Keratinocyte (primary cell): ENCODE data around the gene GATAD1. TPM values are rescaled to one million over a fixed set of nuclear protein-coding genes. Genes with fewer than 3 reads are reported as not detected.
"Not testable (repeated sequence)": the region's sequence is repeated elsewhere in the genome, so short reads cannot be mapped to it uniquely, and the experiment has no call there.

Experiments
- DNase-seq: peaks from one replicate; pipeline ENCODE4 v3.0.0-alpha.2; 2011; ENCODE audit warnings: low read depth, missing footprints, low spot score
- FAIRE-seq: peaks from 2 replicates; lab custom pipeline; 2011; peaks lifted over from hg19 to GRCh38; lab: Jason Lieb, UNC
- H2AFZ ChIP-seq: 2 replicates; pipeline ENCODE4 v1.6.0; 2012; ENCODE audit warnings: low read length, control low read depth, inconsistent platforms; ENCODE audit not compliant: control insufficient read depth
- H3K27ac ChIP-seq: 2 replicates; pipeline ENCODE4 v1.5.1; 2011; ENCODE audit warnings: low read length; ENCODE audit not compliant: control insufficient read depth, insufficient read depth
- H3K27me3 ChIP-seq: 3 replicates; pipeline ENCODE4 v1.6.0; 2011; ENCODE audit warnings: low read length; ENCODE audit not compliant: control insufficient read depth, insufficient read depth; ENCODE audit errors: extremely low read depth
- H3K36me3 ChIP-seq, 2 experiments: 2 replicates in 1 of 2; 3 replicates in 1 of 2; pipeline ENCODE4 v1.5.1; 2011; ENCODE audit warnings: low read length in 2 of 2, mild to moderate bottlenecking in 1 of 2; ENCODE audit not compliant: control insufficient read depth in 2 of 2, insufficient read depth in 2 of 2; ENCODE audit errors: extremely low read depth in 1 of 2
- H3K4me1 ChIP-seq: 3 replicates; pipeline ENCODE4 v1.5.1; 2011; ENCODE audit warnings: low read length; ENCODE audit not compliant: control insufficient read depth, insufficient read depth; ENCODE audit errors: extremely low read depth
- H3K4me2 ChIP-seq: 3 replicates; pipeline ENCODE4 v1.6.0; 2011; ENCODE audit warnings: low read depth, low read length; ENCODE audit not compliant: control insufficient read depth, insufficient read depth; ENCODE audit errors: extremely low read depth
- H3K4me3 ChIP-seq, 3 experiments: fragments of 200-600 bp in 1 of 3; sonication (generic) in 1 of 3; 2 replicates in 2 of 3; 3 replicates in 1 of 3; pipeline ENCODE4 v1.5.1; 2011 to 2016; ENCODE audit warnings: low read length in 3 of 3, mild to moderate bottlenecking in 3 of 3, control low read depth in 2 of 3, inconsistent platforms in 1 of 3, low read depth in 1 of 3, mixed read lengths in 1 of 3, mixed run types in 1 of 3, moderate library complexity in 1 of 3; ENCODE audit not compliant: control insufficient read depth in 2 of 3, insufficient read depth in 2 of 3; ENCODE audit errors: extremely low read depth in 1 of 3
- H3K79me2 ChIP-seq: 2 replicates; pipeline ENCODE4 v1.6.0; 2012; ENCODE audit warnings: low read length; ENCODE audit not compliant: control insufficient read depth, insufficient read depth
- H3K9ac ChIP-seq: 3 replicates; pipeline ENCODE4 v1.6.0; 2011; ENCODE audit warnings: low read length; ENCODE audit not compliant: control insufficient read depth, insufficient read depth; ENCODE audit errors: extremely low read depth
- H3K9me1 ChIP-seq: 3 replicates; pipeline ENCODE4 v1.6.0; 2011; ENCODE audit warnings: low read length; ENCODE audit not compliant: control insufficient read depth, insufficient read depth; ENCODE audit errors: extremely low read depth
- H3K9me3 ChIP-seq: 2 replicates; pipeline ENCODE4 v1.5.1; 2012; ENCODE audit warnings: low read depth, low read length; ENCODE audit not compliant: control insufficient read depth
- H4K20me1 ChIP-seq: 3 replicates; pipeline ENCODE4 v1.6.0; 2011; ENCODE audit warnings: low read length; ENCODE audit not compliant: control insufficient read depth, insufficient read depth; ENCODE audit errors: extremely low read depth
- EZH2 ChIP-seq: IDR thresholded peaks from one replicate; pipeline ENCODE4 v1.6.1; 2012; ENCODE audit warnings: inconsistent platforms, mild to moderate bottlenecking, low read length, moderate library complexity
- dilution Hi-C: fragments of 300-500 bp; cut with MboI; formaldehyde crosslinking; loops from one replicate; pipeline ENCODE4 v1.7.0; 2020; ENCODE audit warnings: low sequenced_read_pairs; ENCODE audit not compliant: extremely low pct_ligation_motif_present
- polyA plus RNA-seq, 5 experiments: library from polyadenylated mRNA; depleted of rRNA in 3 of 5; stranded (reverse) in 3 of 5; stranded (forward) in 1 of 5; unstranded in 1 of 5; fragments of >200 nt; gene quantifications; 1 replicate in 1 of 5; 2 replicates in 3 of 5; 3 replicates in 1 of 5; pipeline versions ENCODE4 v1.2.1 to v1.2.3, GENCODE V29; 2011 to 2012; ENCODE audit warnings: missing spikeins in 2 of 5, low read depth in 1 of 5, low replicate concordance in 1 of 5
- TF ChIP-seq, protein P1 (sequence below), 3 experiments: IDR thresholded peaks in 1 of 3; conservative IDR thresholded peaks in 1 of 3; optimal IDR thresholded peaks in 1 of 3; 2 replicates in 2 of 3; 3 replicates in 1 of 3; pipeline versions ENCODE3 to v1.5.1; 2011; ENCODE audit warnings: low read length in 3 of 3, mild to moderate bottlenecking in 3 of 3, moderate library complexity in 2 of 3, control low read depth in 1 of 3, inconsistent platforms in 1 of 3; ENCODE audit not compliant: insufficient read depth in 2 of 3; ENCODE audit errors: extremely low read depth in 1 of 3

Gene GATAD1
- polyA plus RNA-seq, 1 donor (not counting 4 experiments of a cell fraction or from before 2014, with no cell fraction given): 16.5 TPM

DNA sequence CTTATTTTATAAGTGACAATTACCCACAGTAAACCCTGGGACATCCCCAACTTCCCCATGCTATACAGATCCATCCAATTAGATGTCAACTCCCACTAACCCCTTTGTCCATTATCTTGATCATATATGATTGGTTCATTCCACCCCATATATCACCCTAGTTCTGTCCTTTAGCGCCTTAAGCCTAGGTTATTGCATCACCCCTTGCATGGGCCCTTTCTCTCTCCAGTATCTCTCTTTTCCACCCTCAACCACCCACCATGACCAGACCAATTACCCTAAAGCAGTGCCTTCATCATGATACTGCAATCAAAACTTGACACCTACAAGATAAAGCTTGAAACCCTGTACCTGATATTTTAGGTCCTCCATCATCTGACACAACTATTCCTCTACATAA lies 37.9 kb upstream of the GATAD1 start:
- Histone ChIP-seq H3K27ac (no peak overlapping the region), H3K4me3 (no peak overlapping the region), H3K4me1 (no peaks in the 10 kb centered on the region), H3K9me1 (no peaks in the 10 kb centered on the region), H3K27me3 (peaks cover 10% of the 10 kb centered on the region), H3K9me3 (no peaks in the 10 kb centered on the region), H2AFZ (no peak overlapping the region), H3K79me2 (no peaks in the 10 kb centered on the region), H4K20me1 (no peaks in the 10 kb centered on the region), H3K4me2 (no peak overlapping the region), H3K36me3 (no peaks in the 10 kb centered on the region), H3K9ac (no peak overlapping the region)
- no peak for DNase-seq
- no peak for FAIRE-seq
- dilution Hi-C loops: no loop called here
- TF ChIP-seq EZH2: no peak
- TF ChIP-seq, protein P1, sequence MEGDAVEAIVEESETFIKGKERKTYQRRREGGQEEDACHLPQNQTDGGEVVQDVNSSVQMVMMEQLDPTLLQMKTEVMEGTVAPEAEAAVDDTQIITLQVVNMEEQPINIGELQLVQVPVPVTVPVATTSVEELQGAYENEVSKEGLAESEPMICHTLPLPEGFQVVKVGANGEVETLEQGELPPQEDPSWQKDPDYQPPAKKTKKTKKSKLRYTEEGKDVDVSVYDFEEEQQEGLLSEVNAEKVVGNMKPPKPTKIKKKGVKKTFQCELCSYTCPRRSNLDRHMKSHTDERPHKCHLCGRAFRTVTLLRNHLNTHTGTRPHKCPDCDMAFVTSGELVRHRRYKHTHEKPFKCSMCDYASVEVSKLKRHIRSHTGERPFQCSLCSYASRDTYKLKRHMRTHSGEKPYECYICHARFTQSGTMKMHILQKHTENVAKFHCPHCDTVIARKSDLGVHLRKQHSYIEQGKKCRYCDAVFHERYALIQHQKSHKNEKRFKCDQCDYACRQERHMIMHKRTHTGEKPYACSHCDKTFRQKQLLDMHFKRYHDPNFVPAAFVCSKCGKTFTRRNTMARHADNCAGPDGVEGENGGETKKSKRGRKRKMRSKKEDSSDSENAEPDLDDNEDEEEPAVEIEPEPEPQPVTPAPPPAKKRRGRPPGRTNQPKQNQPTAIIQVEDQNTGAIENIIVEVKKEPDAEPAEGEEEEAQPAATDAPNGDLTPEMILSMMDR (optimal IDR thresholded peaks at IDR 0.05 in 1 of 3, IDR thresholded peaks at IDR 0.05 in 1 of 3, conservative IDR thresholded peaks at IDR 0.05 in 1 of 3; ENCODE audit: extremely low read depth in 1 of 3, insufficient read depth in 2 of 3, low read length in 3 of 3): no peak

- H3K4me2 ChIP-seq, H3K9ac ChIP-seq, H3K79me2 ChIP-seq, H3K4me1 ChIP-seq, H3K27ac ChIP-seq, H3K9me1 ChIP-seq, H4K20me1 ChIP-seq, H3K9me3 ChIP-seq, dilution Hi-C loops, FAIRE-seq, H3K4me3 ChIP-seq, DNase-seq, H2AFZ ChIP-seq, H3K36me3 ChIP-seq: not testable (repeated sequence)
- H3K27me3 ChIP-seq: peaks cover 10% of the 10 kb centered on the region
Observed at GRCh38 chr7:92410162-92410561, 37.1 kb upstream of the GATAD1 start.

DNA sequence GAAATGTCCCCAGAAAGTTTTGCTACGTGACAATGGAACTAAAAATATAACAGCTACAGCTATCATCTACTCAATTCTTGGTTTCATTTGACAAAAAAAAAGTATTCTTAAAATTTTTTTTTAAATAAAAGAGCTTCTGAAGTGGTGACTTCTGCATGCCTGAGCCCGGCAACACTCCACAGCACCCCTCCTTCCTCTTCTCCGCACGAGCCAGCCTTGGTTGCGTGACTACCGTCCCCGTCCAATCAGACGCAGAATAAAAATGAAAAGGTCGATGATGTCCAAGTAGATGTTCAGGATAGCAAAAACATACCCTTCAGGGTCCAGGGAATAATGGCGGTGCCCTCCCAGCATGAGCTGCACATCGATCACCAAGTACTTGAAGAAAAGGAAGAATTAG lies 34.5 kb upstream of the GATAD1 start:
- dilution Hi-C loops: no loop called here
- TF ChIP-seq EZH2: no peak
- TF ChIP-seq, protein P1 (optimal IDR thresholded peaks at IDR 0.05 in 1 of 3, IDR thresholded peaks at IDR 0.05 in 1 of 3, conservative IDR thresholded peaks at IDR 0.05 in 1 of 3; ENCODE audit: extremely low read depth in 1 of 3, insufficient read depth in 2 of 3, low read length in 3 of 3): no peak
- FAIRE-seq: no peak

More for the DNA sequence above, 34.5 kb upstream of the GATAD1 start:
- Histone ChIP-seq H3K27ac (no peak overlapping the region), H2AFZ (no peak overlapping the region), H3K9me3 (no peaks in the 10 kb centered on the region), H3K27me3 (peaks cover 10% of the 10 kb centered on the region), H3K4me2 (no peak overlapping the region), H3K4me1 (no peaks in the 10 kb centered on the region), H3K4me3 (no peak overlapping the region), H3K9me1 (no peaks in the 10 kb centered on the region), H3K79me2 (no peaks in the 10 kb centered on the region), H4K20me1 (no peaks in the 10 kb centered on the region), H3K9ac (no peak overlapping the region), H3K36me3 (no peaks in the 10 kb centered on the region)
- no peak for DNase-seq
